NCI-H1417 (cell line): Measurements from ENCODE around the gene VEGFA.
A peak's percentile ranks its signal among the peaks of the same experiment; 100 is the strongest.
"Not testable (repeated sequence)": the region's sequence is repeated elsewhere in the genome, so short reads cannot be mapped to it uniquely, and the experiment has no call there.

Experiments used
- DNase-seq, 3 experiments: peaks; one replicate each; lab custom pipeline; 2025; lab: John Stamatoyannopoulos, UW

Gene VEGFA

DNA sequence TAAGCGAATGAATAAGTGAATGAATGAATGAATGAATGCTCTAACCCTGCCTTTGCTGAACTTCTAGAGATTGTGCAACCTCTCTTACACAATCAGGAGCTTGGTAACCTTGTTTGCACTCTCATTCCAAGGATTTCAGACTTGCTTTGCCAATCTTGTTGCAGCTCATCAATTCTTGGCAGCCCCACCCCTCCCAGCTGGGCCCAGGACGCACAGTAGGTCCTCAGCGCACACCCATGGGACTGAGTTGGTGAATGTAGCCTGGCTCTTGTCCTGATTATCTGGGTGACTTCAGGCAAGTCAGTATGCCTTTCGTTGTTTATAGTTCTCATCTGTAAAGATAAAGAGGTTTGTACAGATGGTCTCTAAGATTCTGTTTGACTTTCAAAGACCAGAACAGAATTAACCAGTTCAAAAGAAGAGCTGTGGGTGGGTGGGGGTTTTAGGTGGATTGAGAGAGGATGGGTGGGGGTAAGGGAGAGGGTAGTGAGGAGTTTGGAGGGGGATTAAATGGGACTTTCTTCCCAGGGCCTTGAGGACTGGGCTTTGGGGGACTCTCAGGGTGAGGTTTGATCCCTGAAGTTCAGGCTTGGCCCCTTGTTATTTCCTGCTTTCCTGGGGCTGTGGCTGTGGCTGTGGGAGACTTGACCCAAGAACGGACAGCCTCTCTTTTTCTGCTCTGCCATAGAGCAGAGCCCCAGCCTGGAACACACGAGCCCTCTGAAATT is 33.2 kb downstream of the VEGFA start:
- no peak for DNase-seq

- DNase-seq, result no peak
Observed at GRCh38 chr6:43803783-43804549, 34.0 kb downstream of the VEGFA start.

GRCh38 chr6:43804550-43805223 is 34.7 kb downstream of the VEGFA start:
- DNase-seq, result no peak

DNA sequence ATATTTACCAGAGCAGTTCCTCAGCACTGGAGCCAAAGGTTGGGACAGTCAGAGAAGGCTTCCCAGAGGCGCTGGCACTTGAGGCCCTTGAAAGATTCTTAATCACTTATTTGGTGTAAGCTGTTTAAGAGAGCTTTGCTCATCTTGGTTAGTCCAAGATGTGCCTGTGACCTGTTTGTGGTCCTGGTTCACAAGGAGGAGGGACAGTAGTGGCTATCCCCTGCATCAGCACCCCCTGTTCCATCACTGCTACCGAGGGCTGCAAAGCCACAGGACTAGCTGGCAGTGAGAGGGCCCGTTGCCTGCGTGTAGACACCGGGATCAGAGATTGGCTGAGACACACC is 35.7 kb downstream of the VEGFA start:
- no peak for DNase-seq

DNA sequence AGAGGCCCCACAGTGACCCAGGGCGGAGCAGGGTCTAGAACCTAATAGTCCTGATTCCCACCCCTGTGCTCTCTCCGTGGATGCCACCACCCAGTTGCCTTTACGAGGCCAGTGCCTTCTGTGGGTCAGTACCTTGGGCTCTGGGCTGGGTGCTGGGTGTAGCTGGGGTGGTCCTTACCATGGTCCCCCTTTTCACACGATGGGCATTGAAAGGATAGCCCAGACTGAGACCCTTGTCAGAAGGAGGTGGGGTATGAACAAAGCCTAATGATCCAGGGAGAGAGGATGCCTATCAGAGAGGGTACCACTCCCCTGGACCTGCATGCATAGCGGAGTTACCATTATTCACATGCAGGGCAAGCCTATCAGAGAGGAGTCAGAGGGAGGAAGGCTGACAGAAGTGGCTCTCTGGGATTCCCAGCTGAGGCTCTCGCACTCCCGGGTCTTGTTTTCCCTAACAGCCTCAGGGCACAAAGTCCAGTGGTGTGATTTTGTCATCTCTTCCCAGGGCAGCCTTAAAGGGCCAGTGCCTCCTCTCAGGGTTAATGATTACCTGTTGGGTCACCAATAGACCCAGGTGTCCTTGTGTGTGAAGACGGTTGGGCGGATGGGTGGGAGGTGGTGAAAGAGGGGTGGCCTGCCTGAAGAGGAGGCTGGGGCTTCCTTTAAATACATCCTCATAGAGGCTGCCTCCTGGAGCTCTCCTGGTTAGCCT is 36.2 kb downstream of the VEGFA start:
- peak in 2 of 3 experiments; percentile 17 to 37 for DNase-seq

DNA sequence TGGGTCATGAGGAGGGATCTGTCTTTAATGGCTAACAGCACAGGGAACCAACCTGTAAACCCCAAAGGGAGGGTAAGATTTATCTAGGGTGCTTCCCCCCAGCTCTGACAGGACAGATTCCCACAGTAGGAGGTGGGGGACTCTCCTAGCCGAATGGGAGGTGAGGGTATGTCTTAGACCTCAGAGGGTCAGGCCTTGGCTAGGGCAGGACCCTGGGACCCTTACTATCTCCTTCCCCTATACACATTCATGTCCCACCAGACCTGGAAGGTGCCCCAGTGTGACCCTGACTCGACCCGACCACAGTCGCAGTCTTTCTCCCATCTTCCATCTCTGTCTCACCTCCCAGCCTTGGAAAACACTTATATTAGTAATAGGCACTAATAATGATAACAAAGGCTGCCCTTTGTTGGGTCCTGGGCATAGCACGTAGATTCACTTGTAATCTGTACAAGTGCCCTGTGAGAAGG is 36.8 kb downstream of the VEGFA start:
- no peak for DNase-seq

GRCh38 chr6:43807228-43808061 is 37.4 kb downstream of the VEGFA start:
- DNase-seq, result peak in 2 of 3 experiments; percentile 6 to 17

GRCh38 chr6:43808412-43808811 is 38.4 kb downstream of the VEGFA start:
- DNase-seq, result no peak

DNA sequence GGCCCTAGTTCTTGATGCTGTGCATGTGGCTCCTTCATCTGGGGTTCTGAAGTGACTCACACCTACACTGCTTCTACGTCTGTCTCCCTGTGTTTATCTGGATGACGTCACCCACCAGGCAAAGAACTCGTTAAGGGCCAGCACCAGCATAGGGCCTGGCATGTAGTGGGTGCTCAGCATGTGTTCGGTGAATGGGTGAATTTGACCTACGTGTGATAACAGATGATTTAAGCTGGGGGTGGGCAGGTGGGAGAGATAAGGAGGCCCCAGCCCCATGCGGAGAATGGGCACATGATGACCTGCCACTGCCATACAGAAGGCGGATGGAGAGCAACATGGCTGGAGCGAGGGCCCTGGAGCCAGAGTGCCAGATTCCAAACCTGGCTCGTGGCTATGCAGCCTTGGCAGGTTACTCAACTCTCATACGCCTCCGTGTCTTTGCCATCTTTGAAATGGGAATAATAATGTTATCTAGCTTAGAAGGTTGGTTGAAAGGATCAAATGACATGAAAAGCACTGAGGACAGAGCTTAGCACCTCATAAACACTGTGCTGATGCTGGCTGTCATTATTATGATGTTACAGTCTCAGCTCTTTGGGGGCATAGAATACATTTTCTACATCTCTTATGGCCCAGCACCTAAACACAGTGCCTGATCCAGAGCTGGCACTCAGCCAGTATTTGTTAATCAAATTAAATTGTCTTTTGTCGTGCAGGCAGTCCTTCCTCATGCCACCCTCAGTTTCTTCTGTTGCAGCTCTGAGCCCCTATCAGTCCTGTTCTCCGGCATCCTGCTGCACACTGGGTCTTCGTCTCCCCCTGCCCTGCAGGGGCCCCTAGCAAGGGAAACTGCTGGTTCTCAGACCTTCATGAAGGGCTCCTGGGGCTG is 39.6 kb downstream of the VEGFA start:
- DNase-seq, result peak in 2 of 3 experiments; percentile 34 to 67

GRCh38 chr6:43810965-43811732 is 41.1 kb downstream of the VEGFA start:
- no peak for DNase-seq

- DNase-seq, result no peak
Observed at GRCh38 chr6:43811733-43812099, 41.7 kb downstream of the VEGFA start.

DNA sequence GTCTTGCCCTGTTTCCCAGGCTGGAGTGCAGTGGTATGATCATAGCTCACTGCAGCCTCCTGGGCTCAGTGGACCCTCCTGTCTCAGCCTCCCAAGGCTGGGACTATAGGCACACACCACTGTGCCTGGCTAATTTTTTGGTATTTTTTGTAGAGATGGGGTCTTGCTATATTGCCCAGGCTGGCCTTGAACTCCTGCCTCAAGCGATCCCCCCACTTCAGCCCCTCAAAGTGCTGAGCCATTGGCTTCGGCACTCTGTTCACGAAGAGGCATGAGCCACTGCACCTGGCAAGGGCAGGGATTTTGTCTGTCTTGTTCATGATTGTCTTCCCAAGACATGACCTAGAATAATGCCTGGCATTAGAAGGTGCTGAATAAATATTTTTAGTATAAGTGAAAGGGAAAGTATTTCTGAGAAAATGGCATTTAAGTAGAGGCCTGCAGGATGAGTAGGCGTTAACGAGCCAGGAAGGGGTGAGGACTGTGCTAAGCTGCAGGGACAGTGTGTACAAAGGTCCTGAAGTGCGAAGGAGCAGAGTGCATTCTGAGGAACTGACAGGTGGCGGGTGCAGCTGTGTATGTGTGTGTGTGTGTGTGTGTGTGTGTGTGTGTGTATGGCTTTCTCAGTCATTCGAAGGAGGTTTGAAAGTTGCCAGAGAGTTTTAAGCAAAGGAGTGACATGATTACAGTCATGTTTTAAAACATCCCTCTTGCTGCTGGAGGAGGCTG is 43.0 kb downstream of the VEGFA start:
- no peak for DNase-seq

GRCh38 chr6:43814111-43814510 is 44.1 kb downstream of the VEGFA start:
- DNase-seq, result no peak

DNA sequence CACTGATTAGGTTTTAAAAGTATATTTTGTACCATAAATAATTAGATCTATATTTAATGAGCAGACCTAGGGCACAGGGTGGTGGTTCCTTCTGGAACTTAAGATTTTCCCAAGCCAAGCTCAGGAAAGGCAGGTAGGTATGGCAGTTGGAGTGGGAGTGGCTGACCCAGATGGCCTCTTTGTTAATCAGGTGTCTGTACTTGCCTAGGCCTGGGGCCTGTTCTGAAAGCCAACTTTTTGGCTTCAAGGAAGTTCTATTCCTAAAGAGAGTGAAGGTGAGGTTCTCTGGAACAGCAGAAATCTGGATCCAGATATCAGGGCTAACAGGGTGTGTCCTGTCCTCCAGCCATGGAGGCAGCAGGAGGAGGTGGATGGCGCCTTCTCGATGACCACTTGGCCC is 44.9 kb downstream of the VEGFA start:
- DNase-seq, result no peak

- no peak for DNase-seq
Observed at GRCh38 chr6:43817192-43817591, 47.2 kb downstream of the VEGFA start.

- DNase-seq, result not testable (repeated sequence)
Observed at GRCh38 chr6:43818973-43819372, 49.0 kb downstream of the VEGFA start.

- peak in 1 of 3 experiments; percentile 61 for DNase-seq
Observed at GRCh38 chr6:43819958-43820357, 49.9 kb downstream of the VEGFA start.

DNA sequence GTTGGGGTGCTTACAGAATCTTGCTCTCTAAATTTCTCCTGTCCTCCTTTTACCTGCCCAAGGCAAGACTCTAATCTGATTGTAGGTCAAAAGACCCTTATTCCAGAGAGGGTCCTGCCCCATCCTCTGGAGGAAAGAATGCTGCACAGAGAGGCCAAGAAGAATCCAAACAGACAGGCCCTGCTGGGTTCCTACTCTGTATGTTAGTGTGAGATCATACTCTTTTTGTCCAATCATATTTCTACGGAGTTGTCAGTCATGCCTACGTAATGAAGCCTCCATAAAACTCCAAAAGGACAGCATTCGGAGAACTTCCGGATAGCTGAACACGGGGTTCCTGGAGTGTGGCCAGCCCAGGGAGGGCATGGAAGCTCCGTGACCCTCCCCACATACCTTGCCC is 50.5 kb downstream of the VEGFA start:
- no peak for DNase-seq
